PC-9 (cell line): Measurements from ENCODE around the gene PRDM16. TPM values are rescaled to one million over a fixed set of nuclear protein-coding genes. Genes with fewer than 3 reads are reported as not detected.

Experiments used
- BruUV-seq: library from RNA; stranded (reverse); fragments of 400-500 nt; replicated peaks from 2 replicates; lab custom pipeline; 2021; lab: Mats Ljungman, UMichigan
- CTCF ChIA-PET: fragments of 300-600 bp; sonication (Branson Sonifier 250); formaldehyde crosslinking; loops from one replicate; lab custom pipeline; 2022; ENCODE audit warnings: antibody characterized with exemption; lab: Charles Lee
- POLR2A ChIA-PET: fragments of 300-600 bp; sonication (Branson Sonifier 250); formaldehyde crosslinking; loops from one replicate; lab custom pipeline; 2022; ENCODE audit warnings: antibody characterized with exemption; ENCODE audit not compliant: unreplicated experiment; lab: Charles Lee
- DNase-seq, 2 experiments: peaks; one replicate each; pipeline versions ENCODE4 v3.0.0 to v3.0.0-alpha.2; 2015 to 2022; ENCODE audit warnings: mixed read lengths in 1 of 2
- H2AFZ ChIP-seq: fragments of 200-600 bp; sonication (generic); 2 replicates; pipeline ENCODE4 v1.8.1; 2017; ENCODE audit warnings: antibody characterized with exemption
- H3F3A ChIP-seq: fragments of 200-600 bp; sonication (generic); 2 replicates; pipeline ENCODE4 v1.8.1; 2017; ENCODE audit warnings: antibody characterized with exemption, mild to moderate bottlenecking, low read depth; ENCODE audit not compliant: insufficient read depth
- H3K27ac ChIP-seq: fragments of 200-600 bp; sonication (generic); 2 replicates; pipeline ENCODE4 v1.6.1; 2016; ENCODE audit warnings: mixed run types
- H3K27me3 ChIP-seq: fragments of 200-600 bp; sonication (generic); 2 replicates; pipeline ENCODE4 v1.6.1; 2016; ENCODE audit warnings: low read depth, mixed run types; ENCODE audit not compliant: insufficient read depth
- H3K36me3 ChIP-seq: fragments of 200-600 bp; sonication (generic); 2 replicates; pipeline ENCODE4 v1.6.1; 2016; ENCODE audit warnings: low read depth, mixed run types
- H3K4me1 ChIP-seq: fragments of 200-600 bp; sonication (generic); replicated peaks from 2 replicates; pipeline ENCODE4 v1.6.1; 2016; ENCODE audit warnings: mixed run types; ENCODE audit not compliant: insufficient read depth
- H3K4me2 ChIP-seq: fragments of 200-600 bp; sonication (generic); 2 replicates; pipeline ENCODE4 v1.6.1; 2017; ENCODE audit warnings: mixed run types
- H3K4me3 ChIP-seq: fragments of 200-600 bp; sonication (generic); 2 replicates; pipeline ENCODE4 v1.6.1; 2016; ENCODE audit warnings: mixed run types
- H3K79me2 ChIP-seq: fragments of 200-600 bp; sonication (generic); 2 replicates; pipeline ENCODE4 v1.6.1; 2017; ENCODE audit warnings: low read depth, mixed run types
- H3K9me2 ChIP-seq: fragments of 200-600 bp; sonication (generic); 2 replicates; pipeline ENCODE4 v1.8.1; 2017; ENCODE audit warnings: mild to moderate bottlenecking; ENCODE audit not compliant: insufficient read depth
- H3K9me3 ChIP-seq: fragments of 200-600 bp; sonication (generic); 2 replicates; pipeline ENCODE4 v1.8.1; 2016; ENCODE audit warnings: low read depth; ENCODE audit not compliant: insufficient read depth
- H4K20me1 ChIP-seq: fragments of 200-600 bp; sonication (generic); 2 replicates; pipeline ENCODE4 v1.8.1; 2017; ENCODE audit not compliant: insufficient read depth
- EZH2 ChIP-seq: fragments of 200-600 bp; sonication (generic); IDR thresholded peaks from 2 replicates; pipeline ENCODE4 v1.8.0; 2017; ENCODE audit warnings: antibody characterized with exemption, low read depth
- intact Hi-C: fragments of 100-400 bp; cut with micrococcal nuclease; formaldehyde crosslinking; loops from one replicate; pipeline ENCODE4 v1.10.0; 2022; ENCODE audit not compliant: unreplicated experiment
- total RNA-seq: library from RNA; stranded (reverse); gene quantifications from 2 replicates; pipeline ENCODE4 v1.2.3, GENCODE V29; 2021
- TF ChIP-seq, protein P1 (sequence below): fragments of 200-600 bp; sonication (generic); conservative IDR thresholded peaks from 2 replicates; pipeline ENCODE4 v1.6.1; 2017; ENCODE audit warnings: mixed run types, antibody characterized with exemption, mild to moderate bottlenecking, moderate library complexity

The PRDM16 gene
- total RNA-seq, 1 experiment from 2014 or later = not detected

DNA sequence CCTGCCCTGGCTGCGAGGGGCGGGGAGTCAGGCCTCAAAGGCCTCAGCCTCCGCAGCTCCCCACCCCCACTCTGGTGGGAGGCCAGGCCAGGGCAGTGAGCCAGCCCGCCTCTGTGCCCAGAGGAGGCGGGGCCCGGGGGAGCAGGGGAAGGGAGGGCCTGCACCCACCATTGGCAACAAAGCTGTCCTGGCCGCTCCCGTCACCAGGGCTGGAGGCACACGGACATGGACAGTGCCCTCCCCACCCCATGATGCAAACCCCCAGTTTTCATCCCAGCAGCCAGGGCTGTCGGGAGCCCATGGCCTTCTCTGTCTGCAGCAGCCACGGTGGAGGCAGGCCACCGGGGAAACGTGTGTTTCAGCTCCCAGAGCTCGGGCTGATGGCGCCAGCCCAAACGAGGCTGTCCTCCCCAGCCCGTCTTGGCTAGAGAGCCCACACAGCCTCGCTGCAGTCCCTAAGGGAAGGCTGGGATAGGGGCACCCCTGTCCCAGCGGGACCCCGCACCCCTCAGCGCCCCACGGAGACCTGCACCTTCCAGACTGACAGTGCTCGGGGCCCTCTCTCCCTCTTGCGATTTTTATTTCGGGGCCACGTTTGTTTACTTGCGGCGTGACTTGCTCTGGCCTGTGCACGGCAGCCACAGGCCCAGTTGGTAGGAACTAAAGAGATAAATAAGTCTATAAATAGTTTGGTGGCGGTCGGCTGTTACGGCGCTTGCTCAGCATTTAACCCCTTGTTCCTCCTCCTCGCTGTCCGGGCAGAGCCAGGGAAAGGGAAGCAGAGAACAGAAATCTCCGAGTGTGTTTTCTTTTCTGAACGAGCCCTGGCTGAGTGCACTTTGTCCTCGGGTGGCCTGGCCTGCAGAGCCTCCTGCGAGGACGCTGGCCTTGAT, 101.8 kb downstream of the PRDM16 start:
- BruUV-seq = no TSS peak
- ChIA-PET CTCF (no interaction called here), POLR2A (no interaction called here)
- H3K4me1 ChIP-seq = no peaks in the 10 kb centered on the region
- no peaks in the 10 kb centered on the region for H3K36me3 ChIP-seq
- intact Hi-C loops = no loop called here
- H3K4me2 ChIP-seq = no peak overlapping the region
- peaks cover 74% of the 10 kb centered on the region for H3K27me3 ChIP-seq
- DNase-seq = no peak
- no peaks in the 10 kb centered on the region for H3F3A ChIP-seq
- no peak overlapping the region for H3K4me3 ChIP-seq
- H3K9me2 ChIP-seq = no peaks in the 10 kb centered on the region
- TF ChIP-seq, protein P1, sequence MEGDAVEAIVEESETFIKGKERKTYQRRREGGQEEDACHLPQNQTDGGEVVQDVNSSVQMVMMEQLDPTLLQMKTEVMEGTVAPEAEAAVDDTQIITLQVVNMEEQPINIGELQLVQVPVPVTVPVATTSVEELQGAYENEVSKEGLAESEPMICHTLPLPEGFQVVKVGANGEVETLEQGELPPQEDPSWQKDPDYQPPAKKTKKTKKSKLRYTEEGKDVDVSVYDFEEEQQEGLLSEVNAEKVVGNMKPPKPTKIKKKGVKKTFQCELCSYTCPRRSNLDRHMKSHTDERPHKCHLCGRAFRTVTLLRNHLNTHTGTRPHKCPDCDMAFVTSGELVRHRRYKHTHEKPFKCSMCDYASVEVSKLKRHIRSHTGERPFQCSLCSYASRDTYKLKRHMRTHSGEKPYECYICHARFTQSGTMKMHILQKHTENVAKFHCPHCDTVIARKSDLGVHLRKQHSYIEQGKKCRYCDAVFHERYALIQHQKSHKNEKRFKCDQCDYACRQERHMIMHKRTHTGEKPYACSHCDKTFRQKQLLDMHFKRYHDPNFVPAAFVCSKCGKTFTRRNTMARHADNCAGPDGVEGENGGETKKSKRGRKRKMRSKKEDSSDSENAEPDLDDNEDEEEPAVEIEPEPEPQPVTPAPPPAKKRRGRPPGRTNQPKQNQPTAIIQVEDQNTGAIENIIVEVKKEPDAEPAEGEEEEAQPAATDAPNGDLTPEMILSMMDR = no peak
- no peak for TF ChIP-seq EZH2
- no peak overlapping the region for H2AFZ ChIP-seq
- no peak overlapping the region for H3K27ac ChIP-seq
- H3K79me2 ChIP-seq = no peaks in the 10 kb centered on the region
- H3K9me3 ChIP-seq = no peaks in the 10 kb centered on the region
- no peaks in the 10 kb centered on the region; the same call in 1 of the 2 replicates for H4K20me1 ChIP-seq

- POLR2A ChIA-PET = no interaction called here
- no TSS peak for BruUV-seq
These were observed 102.8 kb downstream of the PRDM16 start for GRCh38 chr1:3171761-3172160.

DNA sequence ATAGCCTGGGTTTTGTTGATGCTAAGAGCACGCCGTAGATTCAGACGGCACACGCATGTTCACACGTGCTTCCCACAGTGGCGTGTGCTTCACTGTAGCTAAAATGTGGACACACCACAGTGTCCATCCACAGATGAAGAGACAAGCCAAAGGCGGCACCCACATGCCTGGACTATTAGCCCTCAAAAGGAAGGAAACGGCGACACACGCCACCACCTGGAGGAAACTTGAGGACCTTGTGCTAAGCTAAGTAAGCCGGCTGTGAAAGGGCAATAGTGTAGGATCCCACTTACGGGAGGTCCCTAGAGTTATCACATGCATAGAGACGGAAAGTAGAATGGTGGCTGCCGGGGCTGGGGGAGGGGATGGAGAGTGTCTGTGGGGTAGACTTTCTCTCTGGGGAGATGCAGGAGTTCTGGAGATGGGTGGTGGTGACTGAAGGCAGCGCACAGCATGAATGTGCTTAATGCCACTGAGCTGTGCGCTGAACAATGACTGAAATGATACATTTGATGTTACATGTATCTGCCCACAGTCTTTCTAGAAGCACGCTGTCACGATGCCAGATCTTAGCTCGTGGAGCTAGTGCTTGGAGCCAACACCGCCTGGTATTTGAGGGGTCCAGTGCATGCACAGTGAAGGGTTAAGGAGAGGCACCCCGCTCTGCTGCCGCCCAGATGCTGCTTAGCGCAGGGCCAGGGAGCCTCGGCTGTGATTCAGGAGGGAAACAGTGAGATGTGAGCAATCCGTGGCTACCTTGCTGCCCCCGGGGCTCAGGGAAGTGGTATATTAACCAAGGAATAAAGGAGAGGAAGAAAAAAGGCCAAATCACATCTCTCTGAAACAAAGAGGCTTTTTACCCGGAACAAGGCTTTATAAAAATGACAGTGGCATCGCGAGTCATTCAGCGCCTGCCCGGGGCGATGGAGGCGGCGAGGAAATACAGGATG, 103.7 kb downstream of the PRDM16 start:
- H3K4me3 ChIP-seq = no peak overlapping the region
- no peaks in the 10 kb centered on the region for H3K9me3 ChIP-seq
- H3K36me3 ChIP-seq = no peaks in the 10 kb centered on the region
- CTCF ChIA-PET = no interaction called here
- peaks cover 88% of the 10 kb centered on the region for H3K27me3 ChIP-seq
- no peak for DNase-seq
- no TSS peak for BruUV-seq
- POLR2A ChIA-PET = no interaction called here
- H3K27ac ChIP-seq = no peak overlapping the region
- TF ChIP-seq EZH2 = no peak
- TF ChIP-seq, protein P1 = no peak
- H3F3A ChIP-seq = no peaks in the 10 kb centered on the region
- intact Hi-C loops = no loop called here
- no peaks in the 10 kb centered on the region for H3K9me2 ChIP-seq
- no peaks in the 10 kb centered on the region for H3K4me1 ChIP-seq
- no peaks in the 10 kb centered on the region; the same call in 1 of the 2 replicates for H4K20me1 ChIP-seq
- no peaks in the 10 kb centered on the region for H3K79me2 ChIP-seq
- H3K4me2 ChIP-seq = no peak overlapping the region
- H2AFZ ChIP-seq = no peak overlapping the region

More at GRCh38 chr1:3171761-3172160, 102.8 kb downstream of the PRDM16 start:
- Histone ChIP-seq H3K79me2 (no peaks in the 10 kb centered on the region), H3K4me1 (no peaks in the 10 kb centered on the region), H3K4me3 (no peak overlapping the region), H3K9me2 (no peaks in the 10 kb centered on the region), H3F3A (no peaks in the 10 kb centered on the region), H2AFZ (no peak overlapping the region), H3K9me3 (no peaks in the 10 kb centered on the region), H3K36me3 (no peaks in the 10 kb centered on the region), H4K20me1 (no peaks in the 10 kb centered on the region; the same call in 1 of the 2 replicates), H3K4me2 (no peak overlapping the region), H3K27me3 (peaks cover 80% of the 10 kb centered on the region), H3K27ac (no peak overlapping the region)
- DNase-seq = no peak
- intact Hi-C loops = no loop called here
- TF ChIP-seq, protein P1 = no peak
- TF ChIP-seq EZH2 = no peak
- CTCF ChIA-PET = no interaction called here
